HG02571 (cell line): ENCODE measurements around the gene HIP1R.

ENCODE experiments used
- ATAC-seq: cut with Tn5 transposase; IDR thresholded peaks from one replicate; pipeline ENCODE4 v1.9.1; 2021; ENCODE audit warnings: mild to moderate bottlenecking, moderate library complexity; ENCODE audit not compliant: unreplicated experiment

The HIP1R gene

GRCh38 chr12:122860040-122860853 lies 25.0 kb downstream of the HIP1R start:
- ATAC-seq = no peak

GRCh38 chr12:122860854-122861586 lies 25.8 kb downstream of the HIP1R start:
- no peak for ATAC-seq

- no peak for ATAC-seq
Measured at GRCh38 chr12:122861587-122861970, 26.3 kb downstream of the HIP1R start.

DNA sequence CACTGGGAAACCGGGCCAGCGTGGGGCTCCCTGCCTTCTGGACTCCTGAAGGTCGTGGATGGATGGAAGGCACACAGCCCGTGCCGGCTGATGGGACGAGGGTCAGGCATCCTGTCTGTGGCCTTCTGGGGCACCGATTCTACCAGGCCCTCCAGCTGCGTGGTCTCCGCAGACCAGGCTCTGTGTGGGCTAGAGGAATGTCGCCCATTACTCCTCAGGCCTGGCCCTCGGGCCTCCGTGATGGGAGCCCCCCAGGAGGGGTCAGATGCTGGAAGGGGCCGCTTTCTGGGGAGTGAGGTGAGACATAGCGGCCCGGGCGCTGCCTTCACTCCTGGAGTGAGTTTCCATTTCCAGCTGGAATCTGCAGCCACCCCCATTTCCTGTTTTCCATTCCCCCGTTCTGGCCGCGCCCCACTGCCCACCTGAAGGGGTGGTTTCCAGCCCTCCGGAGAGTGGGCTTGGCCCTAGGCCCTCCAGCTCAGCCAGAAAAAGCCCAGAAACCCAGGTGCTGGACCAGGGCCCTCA lies 26.9 kb downstream of the HIP1R start:
- no peak for ATAC-seq

DNA sequence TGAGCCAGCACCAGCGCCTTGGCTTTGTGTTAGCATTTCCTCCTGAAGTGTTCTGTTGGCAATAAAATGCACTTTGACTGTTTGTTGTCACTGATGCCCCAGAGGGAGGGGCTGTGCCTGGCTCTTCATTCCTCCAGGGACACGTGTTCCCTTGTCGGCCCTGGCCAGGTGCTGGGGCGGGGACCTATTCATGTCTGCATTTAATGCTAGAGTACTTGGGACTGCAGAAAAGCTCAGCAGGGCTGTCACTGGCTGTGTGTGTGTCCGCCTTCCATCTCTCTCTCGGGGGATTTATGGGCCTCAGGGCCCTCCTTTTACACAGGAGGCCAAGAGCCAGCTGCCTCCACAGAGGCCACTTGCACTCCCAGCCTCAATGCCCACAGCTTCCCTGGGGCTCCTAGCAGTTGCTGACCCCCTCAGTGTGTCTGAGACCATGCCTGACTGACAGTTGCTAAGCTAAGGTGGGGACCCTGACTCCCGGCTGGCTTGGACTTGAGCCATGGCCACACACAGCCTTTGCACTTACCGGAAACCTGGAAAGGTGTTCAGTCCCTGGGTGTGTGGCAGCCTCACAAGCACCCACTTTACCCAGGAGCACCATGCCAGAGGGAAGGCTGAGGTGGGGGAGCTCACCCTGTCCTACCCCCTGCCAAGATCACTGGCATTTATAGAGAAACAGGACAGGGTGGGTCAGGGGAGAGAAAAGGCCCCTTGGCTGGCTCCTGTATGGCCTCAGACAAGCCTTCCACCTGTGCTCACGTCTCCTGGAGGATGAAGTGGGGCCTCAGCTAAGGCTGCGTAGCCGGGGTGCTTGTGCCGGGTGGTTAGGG lies 27.8 kb downstream of the HIP1R start:
- no peak for ATAC-seq

DNA sequence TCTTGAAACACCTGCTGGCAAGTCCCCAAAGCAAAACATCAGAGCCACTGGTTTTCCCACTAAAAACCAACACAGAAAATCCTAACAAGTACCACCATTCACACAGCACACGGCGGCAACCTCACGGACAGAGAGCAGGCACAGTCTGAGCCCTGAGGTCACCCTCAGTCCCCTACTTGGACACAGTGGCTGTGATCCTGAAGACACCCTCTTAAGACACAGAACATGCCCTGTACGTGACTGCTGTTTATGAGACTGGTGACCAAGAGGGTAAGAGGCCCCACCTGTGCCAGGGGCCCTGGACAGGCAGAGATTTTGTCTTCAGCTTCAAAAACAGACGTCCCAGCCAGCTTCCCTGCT lies 29.6 kb downstream of the HIP1R start:
- no peak for ATAC-seq

DNA sequence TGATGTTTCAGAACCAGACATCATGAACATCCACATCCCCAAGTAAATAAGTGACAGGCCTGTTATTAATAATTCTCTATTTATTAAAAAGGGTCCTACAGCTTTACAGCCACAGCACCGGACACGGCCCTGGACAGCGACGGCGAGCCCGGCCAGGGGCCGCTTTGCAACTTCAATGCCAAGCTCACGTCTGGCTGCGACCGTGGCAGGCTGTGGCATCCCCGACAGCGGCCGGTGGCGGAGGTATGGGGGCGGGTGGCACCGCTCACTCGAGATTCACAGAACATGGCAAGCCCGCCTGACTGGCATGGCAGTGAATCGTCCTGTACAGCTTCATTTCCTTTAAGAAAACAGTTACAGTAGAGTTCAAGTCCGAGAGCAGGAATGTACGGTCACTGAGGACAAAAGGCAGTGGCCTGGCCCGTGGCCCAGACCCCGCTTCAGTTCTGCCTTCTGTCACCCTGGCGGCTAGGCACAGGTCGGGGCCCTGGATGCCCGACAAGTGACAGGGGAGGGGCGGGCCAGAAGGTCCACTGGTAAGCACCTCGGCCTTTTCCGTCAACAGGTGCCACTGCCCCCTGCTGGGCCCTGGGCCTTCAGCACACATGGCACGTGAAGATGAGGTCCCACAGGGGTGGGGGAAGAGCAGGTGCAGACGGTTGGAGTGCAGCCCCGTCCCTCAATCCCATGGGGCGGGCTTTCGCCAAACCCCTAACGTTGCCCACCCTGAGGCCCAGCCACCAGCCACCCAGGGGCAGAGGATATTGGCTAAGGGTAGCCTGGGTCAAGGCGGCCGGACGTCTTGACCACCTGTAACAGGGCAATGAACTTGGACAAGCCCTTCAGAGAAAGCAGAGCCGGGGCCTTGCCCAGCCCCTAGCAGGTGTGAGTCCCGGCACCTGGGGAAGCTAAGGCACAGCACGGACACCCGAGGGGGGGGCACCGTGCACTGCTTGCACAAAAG lies 30.3 kb downstream of the HIP1R start:
- ATAC-seq = no peak

DNA sequence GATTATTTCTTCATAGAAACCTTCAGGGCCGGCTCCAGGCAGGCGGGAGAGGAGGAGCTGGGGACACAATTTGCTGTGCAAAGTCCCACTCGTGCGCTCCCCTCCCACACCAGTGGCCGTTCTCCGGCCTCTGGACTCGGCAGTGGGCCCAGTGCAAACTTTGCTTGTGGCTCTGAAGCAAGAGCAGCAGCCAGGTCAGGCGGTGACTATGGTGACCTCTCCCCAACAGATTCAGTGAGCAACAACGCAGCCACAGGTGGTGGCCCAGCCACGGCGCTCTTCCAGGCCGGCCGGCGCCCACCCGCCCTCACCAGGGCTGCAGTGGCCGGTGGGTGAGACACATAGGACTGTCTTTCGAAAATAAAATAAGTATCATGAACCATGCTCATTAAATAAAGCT lies 31.1 kb downstream of the HIP1R start:
- ATAC-seq = no peak

DNA sequence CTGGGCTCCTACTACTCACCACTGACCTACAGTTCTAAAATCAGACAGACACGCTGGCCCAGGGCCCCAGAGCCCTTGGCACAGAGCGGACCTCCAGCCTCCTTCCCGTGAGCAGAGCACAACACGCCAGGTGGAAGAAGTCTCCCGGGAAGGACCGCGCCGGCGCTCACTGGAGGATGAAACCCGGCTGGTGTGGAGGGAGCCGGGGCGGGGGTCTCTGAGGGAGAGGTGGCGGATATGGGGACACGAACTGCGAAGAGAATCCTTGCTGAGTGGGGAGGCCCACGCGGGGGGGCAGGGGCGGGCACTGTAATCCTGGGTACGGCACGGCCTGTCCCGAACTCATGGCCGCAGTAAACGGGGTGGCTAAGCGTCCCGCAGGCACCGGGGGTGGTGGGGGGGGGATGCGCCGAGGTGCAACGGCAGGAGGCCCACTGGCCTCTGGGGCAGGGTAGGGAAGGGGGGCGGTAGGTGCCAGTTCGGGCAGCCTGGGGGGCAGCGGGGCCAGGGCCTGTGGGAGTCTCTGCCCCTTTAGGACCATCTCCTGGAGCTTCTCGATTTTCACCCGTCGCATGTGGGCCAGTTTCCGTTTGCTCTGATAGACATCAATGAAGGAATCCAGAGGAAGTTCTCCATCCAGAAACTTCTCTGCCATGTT lies 31.8 kb downstream of the HIP1R start:
- no peak for ATAC-seq

DNA sequence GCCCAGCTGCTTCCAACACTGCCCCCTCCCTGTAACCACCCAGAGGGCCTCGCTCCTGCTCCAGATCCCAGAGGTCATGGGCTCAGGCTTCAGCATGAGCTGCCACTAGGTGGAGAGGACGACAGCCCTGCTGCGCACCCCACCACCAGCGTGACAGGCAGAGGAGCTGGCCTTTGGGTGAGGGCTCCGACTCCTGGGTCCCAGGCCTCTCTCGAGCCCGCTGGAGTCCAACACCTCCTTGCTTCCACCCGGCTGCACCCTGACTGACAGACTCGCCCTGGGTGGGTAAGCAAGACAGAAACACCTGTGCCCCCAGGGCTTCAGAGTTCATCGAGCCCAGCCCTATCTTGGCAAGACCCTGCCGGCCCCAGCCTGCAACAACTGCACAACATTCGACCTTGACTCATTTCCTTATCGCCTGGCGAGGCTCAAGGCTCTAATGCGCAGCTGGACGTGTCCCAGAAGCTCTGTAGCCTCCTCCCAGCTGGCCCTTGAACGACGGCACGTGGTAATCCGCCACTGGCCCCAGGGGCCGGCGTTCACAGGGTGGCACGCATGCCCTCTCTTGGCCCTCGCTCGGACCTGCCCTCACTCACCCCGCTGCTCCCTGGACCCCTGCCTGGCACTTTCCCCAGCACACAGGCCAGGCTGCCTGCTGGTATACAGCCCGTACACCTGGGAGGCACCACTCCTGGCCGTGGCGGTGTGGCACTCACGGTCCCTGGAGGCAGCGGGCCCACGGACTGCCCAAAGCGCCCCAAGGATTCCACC lies 32.6 kb downstream of the HIP1R start:
- no peak for ATAC-seq

GRCh38 chr12:122868471-122869177 lies 33.4 kb downstream of the HIP1R start:
- ATAC-seq = no peak

- no peak for ATAC-seq
Measured at GRCh38 chr12:122869207-122869973, 34.1 kb downstream of the HIP1R start.

- no peak for ATAC-seq
Measured at GRCh38 chr12:122870163-122870842, 35.0 kb downstream of the HIP1R start.

DNA sequence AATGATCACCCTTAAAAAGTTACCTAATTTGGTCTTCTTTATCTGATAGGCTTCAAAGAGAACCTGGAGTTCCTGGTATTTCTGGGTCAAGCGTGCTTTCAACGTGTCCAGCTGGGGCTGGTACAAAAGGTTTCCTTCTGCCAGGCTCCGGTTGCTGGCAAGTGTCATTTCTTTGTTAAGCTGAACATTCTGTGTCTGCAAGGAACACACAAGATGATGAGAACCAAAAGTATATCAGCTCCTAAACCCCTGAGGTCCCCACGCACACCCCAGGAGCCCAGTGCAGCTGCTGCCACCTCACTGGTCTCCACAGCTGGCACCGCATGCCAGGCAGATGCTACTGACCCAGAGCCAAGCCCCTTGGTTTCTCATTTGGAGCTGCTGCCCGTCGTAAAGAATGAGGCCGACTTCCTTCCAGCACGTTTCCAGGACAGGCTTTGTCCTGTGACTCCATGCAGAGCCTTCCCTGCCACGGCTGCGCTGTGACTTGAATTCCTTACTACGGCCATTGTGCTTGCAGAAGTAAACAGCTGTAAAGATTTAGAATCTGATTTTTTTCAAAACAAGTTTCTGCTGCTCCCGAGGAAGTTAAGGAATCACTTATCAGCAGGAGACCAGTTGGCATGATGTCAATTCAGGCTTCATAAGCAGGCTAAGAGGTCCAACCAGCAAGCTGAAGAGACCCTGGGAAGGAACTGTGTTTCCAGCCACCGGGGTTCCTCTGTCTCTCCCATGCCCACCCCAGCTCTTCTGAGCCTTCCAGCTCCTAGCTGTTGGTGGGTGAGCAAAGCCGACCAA lies 35.8 kb downstream of the HIP1R start:
- no peak for ATAC-seq

DNA sequence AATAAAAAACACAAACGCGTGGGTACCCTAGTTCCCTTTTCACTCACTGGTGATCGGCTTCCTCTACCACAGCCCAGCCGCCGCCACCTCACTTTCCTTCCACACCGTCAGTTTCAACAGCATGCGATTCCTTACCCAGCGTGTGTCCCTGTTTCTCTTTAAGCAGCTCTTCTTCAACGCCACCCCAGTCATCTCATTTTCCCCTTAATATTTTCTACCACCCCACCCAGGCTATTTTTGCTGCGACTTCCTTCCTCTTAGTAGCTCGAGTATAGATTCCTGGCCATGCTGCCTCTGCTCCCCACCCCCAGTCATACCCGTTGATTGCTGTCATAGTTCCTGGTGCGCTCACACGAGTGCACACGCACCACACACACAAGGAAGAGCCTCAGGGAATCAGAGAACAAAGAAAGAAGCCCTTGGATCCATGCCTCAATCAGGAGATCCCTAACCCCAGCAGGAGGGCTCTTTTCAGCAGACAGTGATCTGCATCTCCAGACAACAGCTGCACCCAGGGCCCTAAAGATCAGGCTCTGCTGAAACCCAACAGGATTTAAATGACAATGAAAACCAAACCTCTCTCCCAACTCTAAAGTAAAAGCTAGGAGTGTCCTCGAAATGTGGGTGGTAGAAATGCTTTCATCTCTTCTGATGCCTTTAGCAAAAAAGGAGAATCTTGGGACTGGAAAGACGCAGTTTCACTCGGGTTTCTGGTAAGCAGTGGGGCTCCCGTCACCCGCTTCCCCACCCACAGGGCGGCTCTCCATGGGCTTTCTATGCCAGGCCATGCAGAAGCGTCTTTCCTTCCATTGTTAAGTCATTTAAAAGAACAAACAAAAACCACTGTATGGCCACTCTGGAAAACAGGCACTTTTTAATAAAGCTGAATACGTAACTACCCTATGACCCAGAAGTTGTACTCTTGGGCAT lies 36.9 kb downstream of the HIP1R start:
- no peak for ATAC-seq
